HUES6 (cell line): Measurements from ENCODE around the gene WFDC11.

Source experiments
- H3K27ac ChIP-seq: 2 replicates; pipeline ENCODE4 v1.7.0; 2013; ENCODE audit warnings: low read depth, mild to moderate bottlenecking, low read length, inconsistent platforms
- H3K27me3 ChIP-seq: 2 replicates; pipeline ENCODE4 v1.6.1; 2013; ENCODE audit warnings: low read length; ENCODE audit not compliant: control insufficient read depth, insufficient read depth
- H3K36me3 ChIP-seq: 2 replicates; pipeline ENCODE4 v1.6.1; 2013; ENCODE audit warnings: low read length; ENCODE audit not compliant: control insufficient read depth, insufficient read depth
- H3K4me1 ChIP-seq: 2 replicates; pipeline ENCODE4 v1.6.1; 2013; ENCODE audit warnings: low read length; ENCODE audit not compliant: control insufficient read depth, insufficient read depth
- H3K4me3 ChIP-seq: 2 replicates; pipeline ENCODE4 v1.5.1; 2013; ENCODE audit warnings: low read depth, low read length
- H3K9ac ChIP-seq: one replicate; pipeline ENCODE4 v1.6.1; 2013; ENCODE audit warnings: mild to moderate bottlenecking, low read length
- H3K9me3 ChIP-seq: 2 replicates; pipeline ENCODE4 v1.6.1; 2013; ENCODE audit warnings: low read depth, low read length; ENCODE audit not compliant: control insufficient read depth, insufficient read depth

Gene WFDC11

DNA sequence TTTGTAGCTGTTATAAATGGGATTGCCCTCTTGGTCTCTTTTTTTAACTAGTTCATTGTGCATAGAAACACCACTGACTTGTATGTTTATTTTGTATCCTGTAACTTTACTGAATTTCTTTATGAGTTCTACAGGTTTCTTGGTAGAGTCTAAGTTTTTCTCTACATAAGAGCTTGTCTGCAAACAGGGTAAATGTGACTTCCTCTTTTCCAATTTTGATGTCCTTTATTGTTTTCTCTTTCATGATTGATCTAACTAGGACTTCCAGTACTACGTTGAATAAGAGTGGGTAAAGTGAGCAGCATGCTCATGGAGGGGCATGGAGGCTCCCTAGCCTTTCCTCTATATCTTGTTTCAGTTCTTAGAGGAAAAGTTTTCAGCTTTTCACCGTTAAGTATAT is 43.5 kb downstream of the WFDC11 start:
- no peak overlapping the region for H3K4me3 ChIP-seq
- no peak overlapping the region for H3K27ac ChIP-seq
- peaks cover 6% of the 10 kb centered on the region; the same call in 1 of the 2 replicates for H3K4me1 ChIP-seq
- H3K9me3 ChIP-seq = no peaks in the 10 kb centered on the region
- H3K9ac ChIP-seq = no peak overlapping the region
- no peaks in the 10 kb centered on the region for H3K27me3 ChIP-seq
- no peaks in the 10 kb centered on the region for H3K36me3 ChIP-seq

DNA sequence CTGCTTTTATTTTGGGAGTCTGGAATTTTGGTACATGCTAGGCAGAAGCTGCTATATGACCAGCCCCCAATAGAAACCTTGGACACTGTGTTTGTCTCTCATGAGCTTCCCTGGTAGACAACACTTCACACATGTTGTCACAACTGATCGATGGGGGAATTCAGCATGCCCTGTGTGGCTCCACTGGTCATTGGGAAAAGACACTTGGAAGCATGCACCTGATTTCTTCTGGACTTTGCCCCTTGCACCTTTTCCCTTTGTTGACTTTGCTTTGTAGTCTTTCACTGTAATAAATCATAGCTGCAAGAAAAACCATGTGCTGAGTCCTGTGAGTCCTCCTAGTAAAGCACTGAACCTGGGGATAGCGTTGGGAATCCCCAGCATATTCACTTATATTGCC is 48.4 kb downstream of the WFDC11 start:
- H3K4me3 ChIP-seq = no peak overlapping the region
- H3K27ac ChIP-seq = no peak overlapping the region
- H3K9ac ChIP-seq = no peak overlapping the region
- no peaks in the 10 kb centered on the region for H3K27me3 ChIP-seq
- no peaks in the 10 kb centered on the region for H3K4me1 ChIP-seq
- no peaks in the 10 kb centered on the region for H3K36me3 ChIP-seq
- no peaks in the 10 kb centered on the region for H3K9me3 ChIP-seq

GRCh38 chr20:45617591-45617990 is 52.4 kb downstream of the WFDC11 start:
- H3K9me3 ChIP-seq = no peaks in the 10 kb centered on the region

DNA sequence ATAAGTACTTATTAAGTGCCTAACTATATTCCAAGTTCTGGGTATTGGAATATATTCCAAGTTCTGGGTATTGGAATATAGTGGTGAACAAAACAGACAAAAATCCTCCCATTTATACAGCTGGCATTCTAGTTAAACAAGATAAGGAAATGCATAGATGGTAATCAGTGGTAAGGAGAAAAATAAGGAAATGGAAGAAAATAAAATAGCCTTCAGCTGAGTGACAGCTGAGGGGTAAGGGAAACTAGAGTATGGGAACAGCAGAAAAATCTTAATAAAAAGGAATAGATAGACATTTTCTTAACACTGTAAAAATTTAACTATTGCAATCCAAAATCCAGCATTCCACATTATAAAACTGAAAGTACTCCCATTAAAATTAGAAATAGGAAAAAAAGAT is 57.7 kb downstream of the WFDC11 start:
- Histone ChIP-seq H3K4me3 (no peak overlapping the region), H3K27ac (no peak overlapping the region), H3K4me1 (no peaks in the 10 kb centered on the region; the same call in 1 of the 2 replicates), H3K9ac (no peak overlapping the region), H3K36me3 (no peaks in the 10 kb centered on the region), H3K9me3 (no peaks in the 10 kb centered on the region; the same call in 1 of the 2 replicates), H3K27me3 (no peaks in the 10 kb centered on the region)

More at GRCh38 chr20:45617591-45617990, 52.4 kb downstream of the WFDC11 start:
- Histone ChIP-seq H3K36me3 (no peaks in the 10 kb centered on the region), H3K9ac (no peak overlapping the region), H3K27me3 (no peaks in the 10 kb centered on the region), H3K27ac (no peak overlapping the region), H3K4me1 (no peaks in the 10 kb centered on the region), H3K4me3 (no peak overlapping the region)

DNA sequence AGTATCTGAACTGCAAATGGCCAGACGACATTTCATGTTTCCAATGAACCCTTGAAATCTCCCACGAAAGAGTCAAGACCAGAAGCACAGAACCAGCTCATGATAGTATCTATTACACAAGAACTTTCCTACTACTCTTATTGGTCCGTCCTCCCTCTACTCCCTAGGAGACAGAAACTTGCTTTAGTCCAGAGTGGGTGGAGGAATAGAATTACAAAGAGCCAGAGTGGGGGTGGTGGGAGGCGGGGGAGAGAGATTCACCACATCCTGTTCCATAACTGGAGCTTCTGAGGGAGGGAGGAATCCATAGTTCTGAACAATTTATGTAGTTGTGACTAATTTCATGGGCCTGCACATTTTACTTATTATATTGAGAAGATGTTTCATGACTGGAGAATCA is 59.0 kb downstream of the WFDC11 start:
- H3K36me3 ChIP-seq = no peaks in the 10 kb centered on the region
- no peaks in the 10 kb centered on the region for H3K27me3 ChIP-seq
- no peaks in the 10 kb centered on the region; the same call in 1 of the 2 replicates for H3K4me1 ChIP-seq
- H3K27ac ChIP-seq = no peak overlapping the region
- H3K9ac ChIP-seq = no peak overlapping the region
- no peak overlapping the region for H3K4me3 ChIP-seq
- H3K9me3 ChIP-seq = peaks cover 8% of the 10 kb centered on the region; the same call in 1 of the 2 replicates

GRCh38 chr20:45607810-45608209 is 62.2 kb downstream of the WFDC11 start:
- Histone ChIP-seq H3K9me3 (peaks cover 14% of the 10 kb centered on the region; the same call in 1 of the 2 replicates), H3K4me3 (no peak overlapping the region), H3K27me3 (no peaks in the 10 kb centered on the region), H3K9ac (no peak overlapping the region), H3K36me3 (no peaks in the 10 kb centered on the region), H3K27ac (no peak overlapping the region), H3K4me1 (no peaks in the 10 kb centered on the region; the same call in 1 of the 2 replicates)
